Cardiac septum (tissue), 1 donor: ENCODE data around the gene ZBTB7C. TPM values are rescaled to one million over a fixed set of nuclear protein-coding genes. Genes with fewer than 3 reads are reported as not detected.

ENCODE experiments used
- DNase-seq: peaks from one replicate; pipeline ENCODE4 v3.0.0-alpha.2; 2020; ENCODE audit warnings: low spot score
- intact Hi-C: fragments of 100-400 bp; cut with DNase I; formaldehyde crosslinking; loops from one replicate; pipeline ENCODE4 v1.14.0; 2022
- total RNA-seq: library from RNA; stranded (reverse); fragmentation: NEBNext Ultra II Directional; extraction: Animal tissue kit (Norgen Biotek cat#: 25700); gene quantifications from one replicate; pipeline ENCODE4 v1.2.1, GENCODE V29; 2021
- donor health status: DM: no; HTN: no; CAD: no.

The ZBTB7C gene
- total RNA-seq, 1 donor from 2014 or later, result 8.0 TPM

GRCh38 chr18:48064978-48065600 is 344.1 kb downstream of the ZBTB7C start:
- intact Hi-C loops, result no loop called here
- no peak for DNase-seq

GRCh38 chr18:48061781-48062570 is 347.2 kb downstream of the ZBTB7C start:
- peak; percentile 27 for DNase-seq

DNA sequence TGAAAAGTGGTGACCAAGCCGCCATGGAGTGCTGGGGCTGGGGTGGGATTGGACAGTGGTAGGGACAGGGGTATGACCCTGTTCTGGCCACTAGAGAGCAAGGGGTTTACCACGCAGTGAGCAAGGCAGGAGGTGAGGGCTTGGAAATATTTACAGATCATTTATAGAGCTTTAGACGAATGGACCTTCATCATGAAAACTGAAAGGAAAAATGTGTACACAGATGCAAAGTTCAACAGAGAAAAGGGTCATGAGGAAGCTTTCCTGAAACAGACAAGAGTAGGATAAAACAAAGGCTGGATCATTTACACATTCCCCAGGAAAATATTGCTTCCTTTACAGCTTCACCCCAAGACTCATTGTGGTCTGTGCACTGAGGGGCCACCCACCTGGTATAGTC is 348.2 kb downstream of the ZBTB7C start:
- no peak for DNase-seq
- intact Hi-C loops, result no loop called here

More at GRCh38 chr18:48061781-48062570, 347.2 kb downstream of the ZBTB7C start:
- intact Hi-C loops, result no loop called here

DNA sequence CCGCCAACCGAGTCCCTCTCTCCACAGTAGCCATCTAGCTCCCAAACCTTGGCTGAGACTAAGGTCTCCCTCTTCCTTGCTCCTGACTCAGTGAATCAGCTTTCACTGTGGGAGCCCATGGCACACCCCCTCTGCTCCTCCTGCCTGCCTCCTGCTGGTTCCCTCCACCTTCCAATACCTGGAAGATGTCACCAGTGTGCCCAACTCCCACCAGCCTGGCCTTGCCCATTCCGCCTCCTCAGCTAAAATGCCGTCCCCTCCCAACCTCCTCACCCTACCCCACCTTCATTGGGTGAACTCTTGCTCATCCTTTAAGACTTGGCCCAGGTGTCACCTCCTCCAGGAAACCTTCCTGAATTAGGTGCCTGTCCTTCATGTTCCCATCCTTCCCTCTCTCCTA is 348.8 kb downstream of the ZBTB7C start:
- DNase-seq, result no peak
- intact Hi-C loops, result no loop called here

- no peak for DNase-seq
- intact Hi-C loops, result no loop called here
Observed at GRCh38 chr18:48059455-48060010, 349.6 kb downstream of the ZBTB7C start.

- DNase-seq, result no peak
- intact Hi-C loops, result no loop called here
Observed at GRCh38 chr18:48058486-48058885, 350.7 kb downstream of the ZBTB7C start.

- no peak for DNase-seq
Observed at GRCh38 chr18:48057018-48057417, 352.2 kb downstream of the ZBTB7C start.

DNA sequence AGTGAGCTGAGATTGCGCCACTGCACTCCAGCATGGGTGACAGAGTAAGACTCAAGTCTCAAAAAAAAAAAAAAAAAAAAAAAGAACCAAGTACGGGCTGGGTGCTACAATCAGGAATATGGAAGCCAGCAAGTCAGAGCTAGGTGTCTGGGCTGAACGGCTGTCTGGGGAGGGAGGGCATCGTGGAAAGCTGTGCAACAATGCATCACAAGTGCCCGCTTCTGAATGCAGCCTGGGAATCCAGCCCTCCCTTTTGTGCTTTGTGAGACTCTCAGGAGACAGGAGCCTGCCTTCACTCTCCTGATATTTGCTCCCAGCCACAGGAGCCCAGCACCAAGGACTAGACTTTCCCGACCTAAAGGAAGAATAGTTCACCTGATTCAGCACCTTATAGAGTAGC is 353.8 kb downstream of the ZBTB7C start:
- intact Hi-C loops, result no loop called here
- no peak for DNase-seq

More at GRCh38 chr18:48057018-48057417, 352.2 kb downstream of the ZBTB7C start:
- intact Hi-C loops, result no loop called here

DNA sequence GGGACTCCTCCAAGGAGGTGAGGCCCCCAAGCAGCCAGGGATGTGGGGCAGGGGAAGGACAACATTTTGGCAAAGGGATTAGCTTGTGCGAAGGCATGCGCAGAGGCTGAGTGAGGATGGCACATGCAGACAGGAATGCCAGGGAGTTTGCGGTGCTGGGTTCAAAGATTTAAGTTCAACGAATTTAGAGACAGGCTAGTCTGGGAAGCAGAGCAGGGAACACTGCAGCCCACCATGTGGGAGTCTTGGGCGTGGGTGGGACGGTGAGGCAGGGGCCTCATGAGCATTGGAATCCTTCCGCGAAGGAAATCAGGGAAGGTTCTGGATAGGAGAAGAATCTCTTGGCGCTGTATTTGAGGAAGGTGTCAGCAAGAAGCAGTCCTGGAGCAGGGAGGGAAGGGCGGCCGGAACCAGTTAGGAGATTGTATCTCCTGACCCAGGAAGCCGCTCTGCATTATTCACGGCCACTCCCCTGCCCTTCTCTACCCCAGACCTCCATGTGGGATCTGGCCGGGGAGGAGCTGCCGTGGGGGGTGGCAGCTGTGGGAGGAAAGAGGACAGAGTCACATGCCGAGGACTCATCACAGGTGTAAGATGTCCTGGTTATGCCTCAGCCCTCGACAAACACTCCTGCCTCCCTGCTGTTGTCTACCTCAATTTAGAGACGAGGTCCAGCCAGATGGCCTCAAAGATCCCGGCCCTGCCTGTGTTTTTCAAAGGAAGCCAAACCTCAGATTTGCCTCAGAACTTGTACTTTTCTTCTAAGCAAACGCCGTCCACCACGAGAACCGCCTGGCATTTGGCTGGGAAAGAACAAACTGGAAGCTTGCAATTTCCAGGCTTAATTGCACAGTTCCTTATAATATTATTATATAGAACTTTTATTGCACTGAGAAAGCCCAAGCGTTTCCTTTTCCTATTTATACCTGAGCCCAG is 355.0 kb downstream of the ZBTB7C start:
- intact Hi-C loops, result no loop called here
- no peak for DNase-seq

DNA sequence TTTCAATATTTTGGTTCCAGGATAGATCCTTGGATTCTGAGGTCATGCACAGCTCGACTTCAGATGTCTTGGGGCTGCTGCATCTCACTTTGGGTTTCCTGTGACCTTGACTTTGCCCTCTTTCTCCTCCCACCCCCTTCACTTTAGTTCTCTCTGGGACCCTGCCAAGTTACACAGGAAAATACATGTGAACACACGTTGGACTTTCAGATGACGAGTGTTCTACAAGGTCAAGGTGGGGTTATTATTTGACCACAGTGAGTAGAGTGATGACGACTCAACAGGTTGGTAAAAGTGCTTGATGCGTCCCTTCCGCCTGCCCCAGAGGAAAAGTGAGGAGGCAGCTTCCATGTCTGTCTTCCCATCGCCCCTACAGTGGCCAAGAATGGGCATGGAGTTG is 356.3 kb downstream of the ZBTB7C start:
- no peak for DNase-seq
- intact Hi-C loops, result no loop called here

DNA sequence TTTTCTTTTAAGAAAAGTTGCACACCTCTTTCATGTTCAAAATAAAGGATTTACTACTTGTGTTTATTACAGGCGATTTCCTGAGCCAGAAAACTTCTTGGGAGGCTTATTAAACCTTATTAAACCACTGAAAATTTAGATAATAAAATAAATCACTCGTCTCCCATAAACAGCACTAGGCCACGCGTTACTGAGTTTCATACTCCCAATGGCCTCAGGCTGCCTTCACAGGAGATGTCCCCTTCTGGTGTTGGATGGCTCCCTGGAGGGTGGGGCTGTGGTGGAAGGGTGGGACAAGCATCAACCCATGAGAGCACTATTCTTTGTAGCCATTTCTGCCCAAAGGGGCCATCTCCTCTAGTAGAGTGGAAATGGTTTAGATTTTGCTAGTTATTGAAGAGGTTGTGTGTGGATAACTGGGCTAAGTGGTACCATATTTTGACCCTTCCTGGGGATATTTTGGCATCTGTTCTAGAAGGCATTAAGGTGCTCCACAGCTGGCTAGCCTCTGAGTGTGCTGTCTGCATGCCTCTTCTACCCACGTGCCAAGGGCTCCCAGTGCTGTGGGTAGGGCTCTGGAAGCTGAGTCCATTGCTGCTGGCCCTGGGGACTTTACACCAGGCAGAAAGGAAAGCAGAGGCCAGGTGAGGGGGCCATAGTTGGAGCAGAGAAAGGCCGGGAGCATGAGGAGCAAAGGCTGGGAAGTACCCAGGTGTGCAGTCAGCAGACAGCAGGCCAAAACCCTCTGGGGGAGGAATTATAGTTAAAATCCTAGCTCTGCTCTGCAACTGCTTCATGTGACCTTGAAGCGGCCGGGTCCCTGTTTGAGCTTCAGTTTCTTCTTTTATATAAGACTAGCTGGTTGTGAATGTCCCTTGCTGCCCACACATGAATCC is 357.0 kb downstream of the ZBTB7C start:
- DNase-seq, result no peak
- intact Hi-C loops, result no loop called here

- intact Hi-C loops, result no loop called here
- DNase-seq, result no peak
Observed at GRCh38 chr18:48050176-48050575, 359.0 kb downstream of the ZBTB7C start.

- intact Hi-C loops, result no loop called here
- DNase-seq, result no peak
Observed at GRCh38 chr18:48049757-48050156, 359.4 kb downstream of the ZBTB7C start.

DNA sequence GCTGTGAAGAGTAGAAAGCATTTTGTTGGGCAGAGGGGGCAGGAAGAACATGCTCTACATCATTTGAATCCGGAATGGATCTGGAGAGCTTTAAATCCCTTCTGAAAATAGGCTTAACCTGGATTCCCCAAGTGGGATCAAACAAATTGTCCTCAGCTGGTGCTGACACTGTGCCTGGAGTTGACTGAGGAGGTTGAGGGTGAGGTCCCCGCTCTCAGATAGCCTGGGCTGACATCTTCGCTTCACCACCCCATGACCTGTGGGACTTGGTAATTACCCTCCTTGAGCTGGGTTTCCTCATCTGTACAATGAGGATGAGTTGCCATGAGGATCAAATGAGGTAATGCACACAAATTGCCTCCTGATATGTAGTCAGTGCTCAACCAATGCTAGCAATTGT is 360.9 kb downstream of the ZBTB7C start:
- intact Hi-C loops, result no loop called here
- DNase-seq, result no peak

DNA sequence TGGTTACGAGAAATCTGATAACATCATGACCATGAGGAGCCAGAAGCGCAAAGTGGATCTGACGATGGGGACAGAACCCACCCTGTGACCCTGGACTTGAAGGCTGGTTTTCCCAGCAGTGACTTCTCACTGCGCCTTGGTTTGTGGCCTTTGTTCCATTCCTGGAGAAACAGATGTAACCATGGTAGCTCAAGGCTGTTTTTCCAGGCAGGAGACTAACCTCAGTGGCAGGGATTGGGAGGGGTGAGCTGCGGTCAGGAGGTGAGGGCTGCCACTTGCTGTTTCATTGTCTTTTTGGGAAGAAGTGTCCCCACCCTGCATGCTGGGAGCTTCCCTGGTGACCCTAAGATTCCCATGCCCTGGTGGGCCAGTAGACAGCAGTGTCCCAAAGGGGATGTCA is 362.3 kb downstream of the ZBTB7C start:
- intact Hi-C loops, result no loop called here
- DNase-seq, result no peak

- intact Hi-C loops, result no loop called here
Observed at GRCh38 chr18:48045744-48046143, 363.4 kb downstream of the ZBTB7C start.

DNA sequence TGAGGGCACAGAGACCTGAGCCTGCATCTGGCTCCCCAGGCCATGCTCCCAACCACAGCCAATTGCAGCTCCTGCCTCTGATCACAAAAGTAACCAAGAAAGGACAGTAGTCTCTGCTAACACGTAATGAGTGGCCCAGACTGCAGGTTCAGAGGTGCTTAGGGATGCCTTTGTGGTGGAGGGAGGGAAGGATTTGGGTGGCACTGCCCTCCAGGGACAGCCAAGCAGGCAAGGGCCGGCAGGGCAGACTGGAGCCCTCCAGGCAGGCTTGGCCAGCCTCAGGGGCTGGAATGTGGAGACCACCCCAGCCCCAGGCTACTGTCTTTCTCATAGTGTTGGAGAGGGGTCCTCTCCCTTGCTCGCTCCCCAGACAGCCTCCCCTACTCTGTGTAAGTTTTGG is 364.2 kb downstream of the ZBTB7C start:
- DNase-seq, result no peak
- intact Hi-C loops, result no loop called here

More at GRCh38 chr18:48045744-48046143, 363.4 kb downstream of the ZBTB7C start:
- no peak for DNase-seq

GRCh38 chr18:48043166-48043565 is 366.0 kb downstream of the ZBTB7C start:
- intact Hi-C loops, result no loop called here
- DNase-seq, result no peak

DNA sequence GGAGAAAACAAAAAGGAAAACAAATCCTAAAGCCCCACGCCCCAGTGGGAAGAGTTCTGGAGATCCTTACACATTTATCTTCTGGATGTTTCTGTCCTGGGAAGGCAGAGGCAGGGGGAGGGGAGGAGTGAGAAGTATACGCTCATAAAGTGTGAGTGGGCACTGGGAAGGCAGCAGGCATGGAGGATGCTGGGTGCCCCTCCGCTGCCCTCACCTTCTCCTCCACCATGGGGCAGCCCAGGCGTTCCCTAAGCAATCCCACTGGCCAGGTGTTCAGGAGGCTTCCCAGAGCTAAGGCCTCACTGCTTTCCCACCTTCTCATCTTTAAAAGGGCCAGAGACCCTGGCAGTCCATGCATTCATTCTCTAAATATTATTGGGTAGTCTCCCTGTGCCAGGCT is 366.8 kb downstream of the ZBTB7C start:
- intact Hi-C loops, result no loop called here
- no peak for DNase-seq
